GM10248 (cell line): ENCODE data around the gene ARHGAP1.

Source experiments
- CTCF ChIA-PET: fragments of 300-600 bp; sonication (Branson Sonifier 250); formaldehyde crosslinking; extraction: SDS; loops from one replicate; lab custom pipeline; 2021; ENCODE audit warnings: antibody characterized with exemption; lab: Yijun Ruan, JAX
- POLR2A ChIA-PET: fragments of 350-650 bp; sonication (Branson Sonifier 250); formaldehyde crosslinking; extraction: SDS; loops from one replicate; lab custom pipeline; 2020; ENCODE audit warnings: antibody characterized with exemption; lab: Yijun Ruan, JAX
- DNase-seq: peaks from one replicate; pipeline ENCODE4 v3.0.0; 2012; ENCODE audit errors: extremely low spot score
- TF ChIP-seq, protein P1 (sequence below): IDR thresholded peaks from 2 replicates; pipeline ENCODE4 v1.5.1; 2012; ENCODE audit warnings: mild to moderate bottlenecking, low read depth; ENCODE audit errors: extremely low read depth, missing control alignments, control extremely low read depth

The ARHGAP1 gene

DNA sequence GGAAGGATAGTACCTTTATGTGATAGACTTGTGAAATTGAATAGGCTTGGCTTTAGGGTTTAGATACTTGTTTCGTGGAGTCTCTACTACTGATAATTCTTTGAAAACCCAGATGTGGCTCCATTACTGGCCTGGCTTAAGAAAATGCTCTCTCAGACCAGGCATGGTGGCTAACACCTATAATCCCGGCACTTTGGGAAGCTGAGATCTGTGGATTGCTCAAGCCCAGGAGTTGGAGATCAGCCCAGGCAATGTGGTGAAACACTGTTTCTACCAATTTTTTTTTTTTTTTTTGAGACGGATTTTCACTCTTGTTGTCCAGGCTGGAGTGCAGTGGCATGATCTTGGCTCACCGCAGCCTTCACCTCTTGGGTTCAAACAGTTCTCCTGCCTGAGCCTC, 42.2 kb downstream of the ARHGAP1 start:
- TF ChIP-seq, protein P1, sequence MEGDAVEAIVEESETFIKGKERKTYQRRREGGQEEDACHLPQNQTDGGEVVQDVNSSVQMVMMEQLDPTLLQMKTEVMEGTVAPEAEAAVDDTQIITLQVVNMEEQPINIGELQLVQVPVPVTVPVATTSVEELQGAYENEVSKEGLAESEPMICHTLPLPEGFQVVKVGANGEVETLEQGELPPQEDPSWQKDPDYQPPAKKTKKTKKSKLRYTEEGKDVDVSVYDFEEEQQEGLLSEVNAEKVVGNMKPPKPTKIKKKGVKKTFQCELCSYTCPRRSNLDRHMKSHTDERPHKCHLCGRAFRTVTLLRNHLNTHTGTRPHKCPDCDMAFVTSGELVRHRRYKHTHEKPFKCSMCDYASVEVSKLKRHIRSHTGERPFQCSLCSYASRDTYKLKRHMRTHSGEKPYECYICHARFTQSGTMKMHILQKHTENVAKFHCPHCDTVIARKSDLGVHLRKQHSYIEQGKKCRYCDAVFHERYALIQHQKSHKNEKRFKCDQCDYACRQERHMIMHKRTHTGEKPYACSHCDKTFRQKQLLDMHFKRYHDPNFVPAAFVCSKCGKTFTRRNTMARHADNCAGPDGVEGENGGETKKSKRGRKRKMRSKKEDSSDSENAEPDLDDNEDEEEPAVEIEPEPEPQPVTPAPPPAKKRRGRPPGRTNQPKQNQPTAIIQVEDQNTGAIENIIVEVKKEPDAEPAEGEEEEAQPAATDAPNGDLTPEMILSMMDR: no peak
- no peak for DNase-seq
- ChIA-PET POLR2A (no interaction called here), CTCF (interaction anchor here (1.3 to 1.4 kb wide), 2 partner anchors 16 to 40 kb away, joined by 4 to 6 read pairs; no protein-coding TSS in a partner anchor)

GRCh38 chr11:46657186-46657585, 43.2 kb downstream of the ARHGAP1 start:
- POLR2A ChIA-PET: interaction anchor here (0.7 kb wide), 1 partner anchor 27 kb away, joined by 3 read pairs; no protein-coding TSS in a partner anchor
- TF ChIP-seq, protein P1: no peak
- no peak for DNase-seq
- CTCF ChIA-PET: interaction anchor here (1.2 to 1.4 kb wide), 2 partner anchors 13 to 17 kb away, joined by 4 to 6 read pairs; no protein-coding TSS in a partner anchor

DNA sequence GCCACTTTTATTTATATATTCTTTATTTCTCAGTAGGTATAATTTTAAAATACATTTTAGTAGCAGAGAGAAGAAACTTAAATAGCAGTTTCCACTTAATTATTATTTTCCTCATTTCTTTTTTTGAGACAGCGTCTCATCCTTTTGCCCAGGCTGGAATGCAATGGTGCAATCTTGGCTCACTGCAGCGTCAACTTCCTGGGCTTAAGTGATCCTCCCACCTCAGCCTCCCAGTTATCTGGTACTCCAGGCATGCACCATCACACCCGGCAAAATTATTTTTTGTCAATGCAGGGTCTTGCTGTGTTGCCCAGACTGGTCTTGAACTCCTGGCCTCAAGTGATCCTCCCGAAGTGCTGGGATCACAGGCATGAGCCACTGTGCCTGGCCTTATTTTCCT, 44.8 kb downstream of the ARHGAP1 start:
- CTCF ChIA-PET: no interaction called here
- POLR2A ChIA-PET: no interaction called here
- no peak for DNase-seq
- TF ChIP-seq, protein P1: no peak

GRCh38 chr11:46649180-46649738, 51.2 kb downstream of the ARHGAP1 start:
- ChIA-PET POLR2A (no interaction called here), CTCF (interaction anchor here (1.1 to 1.3 kb wide), 4 partner anchors 16 to 53 kb away, joined by 3 to 5 read pairs (median 3); no protein-coding TSS in a partner anchor)
- TF ChIP-seq, protein P1: no peak
- DNase-seq: no peak

DNA sequence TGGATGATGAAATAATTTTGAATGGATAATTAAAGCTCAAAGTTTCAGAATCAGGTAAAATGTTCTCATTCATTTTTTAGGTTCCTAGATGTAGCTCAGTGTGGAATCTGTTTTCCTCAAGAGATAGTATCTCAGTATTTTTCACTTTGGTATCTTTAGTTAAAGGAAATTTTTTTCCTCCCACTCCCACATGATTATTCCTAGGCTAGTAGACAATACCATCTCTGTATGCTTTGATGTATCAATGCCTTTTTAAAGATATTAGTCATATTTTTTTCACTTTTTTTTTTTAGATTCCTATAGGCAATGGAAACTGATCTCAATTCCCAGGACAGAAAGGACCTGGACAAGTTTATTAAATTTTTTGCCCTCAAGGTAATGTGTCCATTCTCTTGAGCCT, 56.4 kb downstream of the ARHGAP1 start:
- no peak for DNase-seq
- TF ChIP-seq, protein P1: no peak
- POLR2A ChIA-PET: no interaction called here
- CTCF ChIA-PET: interaction anchor here (0.9 to 2.2 kb wide), 5 partner anchors 11 to 115 kb away, joined by 3 to 7 read pairs (median 4); partner anchors contain the start of gene ATG13

DNA sequence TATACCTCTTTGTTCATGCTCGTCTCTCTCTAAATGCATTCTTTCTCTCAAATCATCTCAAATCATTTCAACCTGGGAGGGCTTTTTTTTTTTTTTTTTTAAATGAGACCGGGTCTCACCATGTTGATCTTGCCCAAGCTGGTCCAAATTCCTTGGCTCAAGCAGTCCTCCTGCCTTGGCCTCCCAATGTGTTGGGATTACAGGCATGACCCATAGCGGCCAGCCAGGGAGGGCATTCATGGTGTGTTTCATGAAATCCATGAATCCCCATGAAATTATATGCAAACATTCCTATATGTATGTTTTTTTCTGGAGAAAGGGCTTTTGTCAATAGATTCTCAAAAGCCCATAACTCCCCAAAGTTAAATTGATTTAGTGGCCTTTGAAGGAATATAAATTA, 56.9 kb downstream of the ARHGAP1 start:
- ChIA-PET POLR2A (no interaction called here), CTCF (interaction anchor here (0.9 to 2.0 kb wide), 3 partner anchors 10 to 20 kb away, joined by 3 to 5 read pairs (median 4); no protein-coding TSS in a partner anchor)
- no peak for DNase-seq
- TF ChIP-seq, protein P1: no peak
